Forelimb muscle (tissue), 1 donor: ENCODE data around the gene SLC17A7. TPM values are rescaled to one million over a fixed set of nuclear protein-coding genes. Genes with fewer than 3 reads are reported as not detected.
"Not testable (repeated sequence)": the region's sequence is repeated elsewhere in the genome, so short reads cannot be mapped to it uniquely, and the experiment has no call there.

Experiments used
- DNase-seq: peaks from one replicate; pipeline ENCODE4 v3.0.0-alpha.2; 2013; ENCODE audit warnings: low read depth
- polyA plus RNA-seq: library from polyadenylated mRNA; unstranded; fragments of 120-200 nt; gene quantifications from one replicate; pipeline ENCODE4 v1.2.1, GENCODE V29; 2013; ENCODE audit not compliant: insufficient read length

The SLC17A7 gene
- polyA plus RNA-seq, 1 donor, result 1.2 TPM

DNA sequence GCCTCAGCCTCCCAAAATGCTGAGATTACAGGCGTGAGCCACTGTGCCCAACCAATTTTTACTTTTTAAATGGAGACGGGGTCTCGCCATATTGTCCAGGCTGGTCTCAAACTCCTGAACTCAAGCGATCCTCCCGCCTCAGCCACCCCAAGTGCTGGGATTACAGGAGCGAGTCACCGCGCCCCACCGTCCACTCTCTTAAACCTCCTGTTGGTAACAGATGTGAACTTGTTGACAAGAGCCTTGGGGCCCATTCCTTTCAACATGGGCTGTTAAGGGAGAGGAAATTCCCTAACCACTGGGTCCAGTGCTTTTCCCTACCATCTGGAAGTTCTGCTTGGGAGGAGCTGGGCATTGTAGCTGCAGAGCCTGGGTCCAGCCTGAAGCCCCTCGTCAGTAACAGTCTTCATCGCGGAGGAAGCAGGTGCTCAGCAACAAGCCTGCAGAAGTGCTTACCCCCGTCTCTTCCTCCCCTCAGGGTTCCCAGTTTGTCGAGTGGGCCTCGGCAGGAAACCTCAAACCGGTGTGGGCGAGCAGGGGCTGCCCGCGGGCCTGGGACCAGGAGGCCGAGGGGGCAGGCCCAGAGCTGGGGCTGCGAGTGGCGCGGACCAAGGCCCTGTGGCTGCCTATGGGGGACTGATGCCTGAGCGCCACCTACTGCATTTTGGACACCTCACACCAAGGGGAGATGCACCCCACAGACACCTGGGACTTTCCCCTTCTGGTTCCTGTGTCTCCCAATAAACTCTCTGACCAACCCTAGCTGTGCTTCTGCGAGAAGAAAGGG is 28.7 kb upstream of the SLC17A7 start:
- no peak for DNase-seq

- peak; percentile 83 for DNase-seq
Observed at GRCh38 chr19:49468746-49469447, 27.6 kb upstream of the SLC17A7 start.

DNA sequence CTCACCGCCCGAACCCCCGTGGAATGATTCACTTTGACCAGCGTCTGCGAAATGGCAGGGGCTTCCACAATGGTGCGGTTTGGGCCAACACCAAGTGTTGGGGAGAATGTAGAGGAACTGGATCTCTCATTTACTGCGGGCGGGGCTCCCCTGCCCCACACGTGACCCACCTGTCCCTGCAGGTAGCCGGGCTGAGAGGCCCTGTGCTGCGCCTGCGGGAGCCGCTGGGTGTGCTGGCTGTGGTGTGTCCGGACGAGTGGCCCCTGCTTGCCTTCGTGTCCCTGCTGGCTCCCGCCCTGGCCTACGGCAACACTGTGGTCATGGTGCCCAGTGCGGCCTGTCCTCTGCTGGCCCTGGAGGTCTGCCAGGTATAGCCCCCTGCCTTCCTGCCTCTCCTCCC is 26.9 kb upstream of the SLC17A7 start:
- DNase-seq, result no peak

DNA sequence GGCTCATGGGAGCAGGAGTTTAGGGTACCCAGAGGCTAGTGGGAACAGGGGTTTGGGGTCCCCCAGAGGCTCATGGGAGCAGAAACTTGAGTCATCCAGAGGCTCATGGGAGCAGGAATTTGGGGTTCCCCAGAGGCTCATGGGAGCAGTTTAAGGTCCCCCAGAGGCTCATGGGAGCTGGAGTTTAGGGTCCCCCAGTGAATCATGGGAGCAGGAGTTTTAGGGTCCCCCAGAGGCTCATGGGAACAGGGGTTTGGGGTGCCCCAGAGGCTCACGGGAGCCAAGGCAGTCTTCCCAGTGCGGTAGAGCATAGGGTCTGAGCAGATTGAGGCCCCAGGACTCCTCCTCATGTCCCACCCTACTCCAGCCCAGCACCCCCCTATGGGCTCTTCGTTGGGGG is 24.0 kb upstream of the SLC17A7 start:
- no peak for DNase-seq

DNA sequence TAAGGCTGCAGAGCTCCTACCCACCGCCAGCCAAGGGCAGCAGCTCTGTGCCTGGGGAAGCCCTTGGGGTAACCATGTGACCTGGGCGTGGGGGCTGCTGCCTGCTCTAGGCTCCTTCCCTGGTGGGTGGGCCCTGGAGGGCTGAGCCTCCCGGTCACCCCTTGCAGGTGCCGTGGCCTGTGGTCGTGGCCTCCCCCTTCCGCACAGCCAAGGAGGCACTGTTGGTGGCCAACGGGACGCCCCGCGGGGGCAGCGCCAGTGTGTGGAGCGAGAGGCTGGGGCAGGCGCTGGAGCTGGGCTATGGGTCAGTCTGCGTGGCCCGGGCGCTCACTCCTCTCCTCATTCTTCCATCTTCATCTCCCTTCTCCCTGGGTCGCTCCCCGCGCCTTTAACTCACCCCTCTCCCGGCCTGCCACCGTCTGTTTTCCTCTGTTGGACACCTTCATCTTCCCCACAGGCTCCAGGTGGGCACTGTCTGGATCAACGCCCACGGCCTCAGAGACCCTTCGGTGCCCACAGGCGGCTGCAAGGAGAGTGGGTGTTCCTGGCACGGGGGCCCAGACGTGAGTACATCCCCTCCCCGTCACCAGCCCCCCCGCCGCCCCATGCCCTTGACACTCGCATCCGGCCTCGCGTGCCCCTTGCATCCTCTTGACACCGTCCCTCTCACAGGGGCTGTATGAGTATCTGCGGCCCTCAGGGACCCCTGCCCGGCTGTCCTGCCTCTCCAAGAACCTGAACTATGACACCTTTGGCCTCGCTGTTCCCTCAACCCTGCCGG is 22.8 kb upstream of the SLC17A7 start:
- no peak for DNase-seq

- no peak for DNase-seq
Observed at GRCh38 chr19:49462492-49462891, 21.2 kb upstream of the SLC17A7 start.

GRCh38 chr19:49461656-49462055 is 20.3 kb upstream of the SLC17A7 start:
- no peak for DNase-seq

- not testable (repeated sequence) for DNase-seq
Observed at GRCh38 chr19:49461130-49461529, 19.8 kb upstream of the SLC17A7 start.

DNA sequence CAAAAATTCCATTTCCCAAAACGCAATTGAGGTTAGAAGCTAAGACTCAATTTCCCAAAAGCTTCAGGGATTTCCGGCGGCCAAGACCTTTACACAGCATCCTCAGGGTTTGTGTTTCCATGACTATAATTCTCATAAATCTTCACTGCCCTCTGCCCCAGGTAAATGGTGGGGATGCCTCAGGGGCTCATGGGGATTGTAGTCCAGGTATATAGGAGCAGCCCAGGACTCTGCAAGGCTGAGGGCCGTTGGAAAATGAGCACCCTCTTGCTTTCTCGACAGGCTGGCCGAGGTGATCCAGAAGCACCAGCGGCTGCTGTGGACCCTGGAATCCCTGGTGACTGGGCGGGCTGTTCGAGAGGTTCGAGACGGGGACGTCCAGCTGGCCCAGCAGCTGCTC is 18.1 kb upstream of the SLC17A7 start:
- no peak for DNase-seq

- DNase-seq, result no peak
Observed at GRCh38 chr19:49458567-49458903, 17.2 kb upstream of the SLC17A7 start.

- DNase-seq, result no peak
Observed at GRCh38 chr19:49456326-49456725, 15.0 kb upstream of the SLC17A7 start.

- DNase-seq, result peak; percentile 85
Observed at GRCh38 chr19:49455773-49456172, 14.4 kb upstream of the SLC17A7 start.

- DNase-seq, result no peak
Observed at GRCh38 chr19:49453757-49454240, 12.5 kb upstream of the SLC17A7 start.

DNA sequence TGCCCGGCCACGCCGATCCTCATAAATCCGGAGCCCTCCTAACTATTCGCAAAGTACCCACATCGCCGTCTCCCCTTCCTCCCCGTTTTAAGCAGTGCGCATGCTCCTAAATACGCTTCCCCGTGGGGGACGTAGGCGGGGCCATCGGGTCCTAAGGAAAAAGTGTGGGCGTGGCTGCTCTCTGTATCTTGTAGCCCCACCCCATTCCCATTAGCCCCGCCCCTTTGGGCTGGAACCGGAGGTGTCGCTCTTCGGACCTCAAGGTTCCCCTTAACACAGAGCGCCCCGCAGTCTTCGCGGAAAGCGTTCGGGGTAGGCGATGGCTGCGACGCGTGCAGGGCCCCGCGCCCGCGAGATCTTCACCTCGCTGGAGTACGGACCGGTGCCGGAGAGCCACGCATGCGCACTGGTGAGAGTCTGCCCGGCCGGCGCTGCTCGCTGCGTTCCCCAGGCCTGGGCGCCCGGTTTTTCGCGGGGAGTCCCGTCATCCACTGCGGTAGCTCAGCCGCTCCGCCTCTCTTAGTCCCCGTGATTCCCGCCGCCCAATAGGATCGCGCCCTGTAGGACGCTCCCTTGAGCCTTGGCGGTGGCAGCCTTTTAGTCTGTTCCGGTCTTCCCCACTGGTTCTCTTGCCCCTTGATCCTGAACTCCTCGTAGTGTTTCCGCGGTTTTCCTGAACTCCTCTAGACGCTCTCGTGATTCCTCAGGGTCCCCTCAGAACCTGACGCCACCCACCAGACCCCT is 11.9 kb upstream of the SLC17A7 start, which contains the start of gene ALDH16A1:
TSS of gene ALDH16A1 (plus strand) at position 213 of the 744 bp plus-strand sequence. CDS start at position 320, 107 bp downstream.
- peak; percentile 94 for DNase-seq

DNA sequence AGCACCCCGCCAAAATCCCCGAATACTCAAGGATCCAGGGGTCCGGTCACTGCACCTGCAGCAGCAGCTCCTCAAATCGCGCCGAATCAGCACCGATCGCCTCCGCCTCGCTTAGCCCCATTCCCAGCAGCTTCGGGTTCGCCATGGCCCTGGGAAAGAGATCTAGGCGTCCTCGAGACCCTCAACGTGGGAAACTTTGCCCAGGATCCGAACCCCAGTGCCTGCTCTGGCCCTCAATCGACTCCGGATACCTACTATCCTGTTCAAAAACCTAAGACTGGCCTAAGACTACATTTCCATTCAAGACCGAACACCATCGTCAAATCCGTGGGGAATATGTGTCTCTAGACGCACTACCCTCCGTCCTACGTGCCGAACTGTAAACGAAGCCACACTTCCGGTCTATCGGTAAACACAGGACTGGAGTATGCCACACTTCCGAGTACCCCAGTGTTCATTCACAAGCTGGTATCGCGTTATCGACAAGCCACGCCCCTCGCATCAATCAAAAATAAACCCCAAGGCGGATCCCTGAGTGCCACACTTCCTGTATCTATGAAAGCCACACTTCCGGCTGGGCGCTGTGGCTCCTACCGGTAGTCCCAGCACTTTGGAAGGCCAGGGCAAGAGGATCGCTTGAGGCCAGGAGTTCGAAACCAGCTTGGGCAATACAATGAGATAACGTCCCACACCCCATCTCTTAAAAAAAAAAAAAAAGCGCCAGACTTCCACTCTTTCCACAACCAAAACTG is 10.3 kb upstream of the SLC17A7 start, which contains the start of gene PIH1D1:
TSS of gene PIH1D1 (minus strand) at position 385 of the 752 bp plus-strand sequence. CDS start at position 145, 240 bp downstream.
- peak; percentile 99 for DNase-seq

GRCh38 chr19:49450405-49450804 is 9.1 kb upstream of the SLC17A7 start:
- DNase-seq, result no peak

DNA sequence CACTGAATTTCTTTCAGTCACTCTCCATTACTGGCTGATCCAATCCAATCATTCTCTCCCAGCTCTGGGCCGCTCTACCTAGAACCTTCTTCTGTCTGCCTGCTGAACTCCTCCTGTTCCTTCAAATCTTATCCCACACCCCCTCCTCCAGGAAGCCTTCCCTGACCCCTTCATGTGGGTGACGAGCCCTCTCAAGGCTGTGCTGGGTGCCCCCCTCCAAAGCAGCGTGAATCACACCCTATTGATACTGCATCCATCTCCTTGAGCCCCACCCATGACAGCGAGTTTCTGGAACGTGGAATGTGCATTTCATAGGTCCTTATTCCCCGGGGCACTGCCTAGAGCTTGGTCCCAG is 7.1 kb upstream of the SLC17A7 start:
- DNase-seq, result no peak

DNA sequence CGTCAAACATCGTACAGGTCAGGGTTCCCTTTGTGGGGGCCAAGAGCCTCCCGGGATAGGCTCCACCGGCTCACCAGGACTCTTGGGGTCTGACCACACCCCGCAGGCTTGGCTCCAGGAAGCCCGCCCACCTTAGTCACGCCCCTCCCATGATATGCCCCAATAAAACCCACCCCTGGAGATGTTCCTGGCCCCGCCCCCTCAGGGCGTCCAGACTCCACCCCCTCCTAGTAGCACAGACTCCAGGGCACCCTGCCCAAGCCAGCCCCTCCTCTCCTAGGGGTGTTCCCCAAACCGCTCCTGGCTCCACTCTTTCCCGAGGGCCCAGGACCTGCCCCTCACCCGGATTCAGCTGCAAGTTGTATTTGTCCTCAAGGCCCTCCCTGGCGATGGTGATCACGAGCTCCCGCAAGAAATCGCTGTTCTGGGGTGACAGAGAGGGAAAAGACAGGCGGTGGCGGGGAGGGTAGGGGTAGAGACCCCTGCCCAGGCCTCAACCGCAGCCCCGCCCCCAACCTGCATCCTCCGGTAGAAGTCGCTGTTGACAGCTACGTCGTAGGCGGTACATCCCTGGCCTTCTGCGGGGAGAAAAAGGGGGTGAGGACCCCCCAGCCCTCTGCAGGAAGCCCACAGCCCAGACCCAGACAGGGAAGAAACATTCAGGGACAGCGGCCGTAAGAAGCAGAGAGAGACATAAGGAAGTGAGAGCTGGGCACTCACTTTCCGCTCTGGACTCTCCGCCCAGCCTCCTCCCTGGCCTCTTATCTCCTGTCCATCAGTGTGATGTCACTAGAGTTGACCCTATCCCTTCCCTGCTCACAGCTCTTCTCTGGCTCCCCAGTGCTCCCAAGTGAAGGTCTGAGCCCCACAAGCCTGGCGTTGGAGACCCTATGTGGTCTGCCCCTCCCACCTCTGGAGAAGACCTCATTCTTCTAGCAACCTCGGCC is 6.4 kb upstream of the SLC17A7 start:
- DNase-seq, result no peak

GRCh38 chr19:49445997-49446396 is 4.7 kb upstream of the SLC17A7 start:
- no peak for DNase-seq
